Stimulated activated CD4-positive, alpha-beta T cell treated with anti-CD3 and anti-CD28 coated beads, Interleukin-4, amount 100 ng/mL, for 4 hours (primary cell): ENCODE results near the gene TST.

Source experiments
- DNase-seq, 2 experiments: peaks; one replicate each; pipeline ENCODE4 v3.0.0-alpha.2; 2020

Gene TST

DNA sequence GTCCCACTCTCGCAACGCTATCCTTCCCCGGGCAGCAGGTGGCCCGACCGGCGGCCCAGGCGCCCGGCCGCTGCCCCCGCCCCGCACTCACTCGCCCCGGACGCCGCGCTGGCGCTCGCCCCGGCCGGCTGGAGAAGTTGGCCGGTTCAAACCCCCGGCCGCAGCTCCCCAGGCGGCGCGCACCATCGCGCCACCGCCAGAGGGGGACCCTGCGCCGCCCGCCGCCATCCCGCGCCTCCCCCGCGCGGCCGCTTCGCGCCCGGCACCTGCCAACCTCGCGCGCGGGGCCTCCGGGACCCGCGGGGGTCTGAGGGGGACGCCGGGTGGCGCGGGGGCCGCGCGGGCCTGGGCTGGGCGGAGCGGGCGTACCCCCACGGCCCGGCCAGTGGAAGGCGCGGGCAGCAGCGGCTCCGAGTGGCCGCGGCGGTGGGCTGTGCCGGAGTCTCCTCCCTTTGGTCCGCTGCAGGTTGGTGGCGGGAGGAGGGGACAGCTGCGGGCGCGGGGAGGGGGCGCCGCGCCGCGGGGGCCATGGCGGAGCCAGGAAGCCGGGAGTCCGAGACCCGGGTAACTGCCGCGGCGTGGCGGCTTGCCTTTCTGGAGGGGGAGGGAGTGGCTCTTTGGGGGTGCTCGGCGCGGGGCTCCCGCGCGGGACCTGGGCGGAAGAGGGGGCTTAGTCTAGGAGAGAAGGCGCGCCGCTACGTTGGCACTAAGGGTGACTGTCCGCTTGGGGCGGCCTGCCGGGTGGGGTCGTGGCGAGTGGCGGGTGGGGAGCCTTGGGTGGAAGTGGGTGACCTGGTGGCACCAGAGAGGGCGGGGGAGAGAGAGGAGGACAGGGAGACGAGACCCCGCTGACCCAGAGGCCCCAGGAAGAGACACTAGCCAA lies at the start of gene TST, which contains the start of gene MPST:
TSS of gene TST (minus strand) at position 139 of the 883 bp plus-strand sequence. CDS start 715 bp downstream, outside the sequence.
TSS of gene MPST (plus strand) at position 434 of the 883 bp plus-strand sequence. CDS start at position 529, 95 bp downstream.
- peak; percentile 5 to 36 for DNase-seq

GRCh38 chr22:37068859-37069258 lies 49.6 kb upstream of the TST start:
- no peak for DNase-seq

- DNase-seq, result no peak
Measured at GRCh38 chr22:37067428-37067827, 48.2 kb upstream of the TST start.

- no peak for DNase-seq
Measured at GRCh38 chr22:37065961-37066360, 46.7 kb upstream of the TST start.

GRCh38 chr22:37065180-37065579 lies 45.9 kb upstream of the TST start:
- no peak for DNase-seq

DNA sequence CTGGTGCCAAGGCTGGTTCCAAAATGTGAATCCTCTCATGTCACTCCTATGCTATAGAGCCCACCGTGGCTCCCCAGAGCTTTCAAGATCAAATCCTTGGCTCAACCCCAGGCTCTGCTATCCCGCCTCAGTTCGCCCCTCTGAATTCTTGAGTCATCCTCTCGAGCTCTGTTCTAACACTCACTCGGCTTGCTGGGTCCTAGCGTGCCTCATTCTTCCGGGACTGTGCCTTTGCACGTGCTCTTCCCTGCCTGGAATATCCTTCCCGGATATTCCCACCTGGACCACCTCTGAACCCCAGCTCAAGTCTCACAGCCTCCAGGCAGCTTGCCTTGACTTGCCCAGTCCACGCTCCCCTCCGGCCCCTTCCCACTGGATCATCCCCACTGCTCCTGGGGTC lies 45.3 kb upstream of the TST start:
- no peak for DNase-seq

GRCh38 chr22:37063431-37064420 lies 44.5 kb upstream of the TST start:
- no peak for DNase-seq

- DNase-seq, result no peak
Measured at GRCh38 chr22:37062702-37063381, 43.6 kb upstream of the TST start.

DNA sequence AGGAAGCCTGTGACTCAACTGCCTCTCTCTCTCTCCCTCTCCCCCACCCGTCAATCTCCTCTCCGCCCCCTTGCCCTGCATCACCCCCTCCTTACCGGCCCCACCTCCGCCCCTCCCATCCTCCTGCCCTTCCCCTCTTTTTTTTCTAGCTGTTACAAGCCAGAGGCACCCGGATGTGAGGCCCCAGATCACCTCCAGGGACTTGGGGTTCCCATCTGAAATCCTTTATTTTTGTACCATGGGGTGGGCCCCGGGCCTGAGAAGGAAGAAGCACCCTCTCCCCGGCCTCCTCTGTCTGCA lies 43.1 kb upstream of the TST start:
- peak in 1 of 2 experiments; percentile 22 for DNase-seq

DNA sequence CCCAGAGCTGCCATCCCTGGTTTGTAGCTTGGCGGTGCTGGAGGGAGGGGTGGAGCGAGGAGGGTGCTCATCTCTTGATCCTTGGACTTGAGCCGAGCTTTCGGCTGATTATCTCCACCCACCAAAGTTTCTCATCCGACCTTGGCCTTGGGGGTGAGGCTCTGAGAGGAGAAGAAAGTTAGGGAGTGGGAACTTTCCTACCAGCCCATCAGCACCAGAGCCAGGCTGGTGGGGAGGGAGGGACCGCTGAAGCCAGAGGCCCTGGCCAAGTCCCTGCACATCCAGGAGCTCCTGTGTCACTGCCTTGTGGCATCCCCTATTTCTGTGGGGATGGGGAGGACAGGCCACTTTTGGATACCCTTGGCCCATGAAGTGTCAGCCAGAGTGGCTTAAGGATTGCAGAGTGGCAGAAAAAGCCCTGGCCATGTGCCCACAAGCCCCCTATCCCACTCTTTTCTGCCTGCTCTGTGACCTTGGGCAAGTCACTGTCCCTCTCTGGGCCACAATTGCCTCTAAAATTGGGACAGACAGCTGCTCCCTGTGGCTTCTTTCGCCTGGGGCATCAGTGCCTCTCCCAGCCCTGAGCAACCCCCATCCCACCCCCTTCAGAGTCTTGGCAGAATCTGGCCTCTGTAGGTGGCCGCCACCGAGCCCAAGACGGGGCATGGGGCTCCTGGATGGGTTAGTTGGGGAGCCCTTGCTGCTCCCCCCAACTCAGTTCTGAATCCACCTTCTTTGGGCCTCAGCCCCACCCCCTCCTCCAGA lies 42.5 kb upstream of the TST start:
- no peak for DNase-seq

- DNase-seq, result peak in 1 of 2 experiments; percentile 48
Measured at GRCh38 chr22:37060801-37061610, 41.8 kb upstream of the TST start.

DNA sequence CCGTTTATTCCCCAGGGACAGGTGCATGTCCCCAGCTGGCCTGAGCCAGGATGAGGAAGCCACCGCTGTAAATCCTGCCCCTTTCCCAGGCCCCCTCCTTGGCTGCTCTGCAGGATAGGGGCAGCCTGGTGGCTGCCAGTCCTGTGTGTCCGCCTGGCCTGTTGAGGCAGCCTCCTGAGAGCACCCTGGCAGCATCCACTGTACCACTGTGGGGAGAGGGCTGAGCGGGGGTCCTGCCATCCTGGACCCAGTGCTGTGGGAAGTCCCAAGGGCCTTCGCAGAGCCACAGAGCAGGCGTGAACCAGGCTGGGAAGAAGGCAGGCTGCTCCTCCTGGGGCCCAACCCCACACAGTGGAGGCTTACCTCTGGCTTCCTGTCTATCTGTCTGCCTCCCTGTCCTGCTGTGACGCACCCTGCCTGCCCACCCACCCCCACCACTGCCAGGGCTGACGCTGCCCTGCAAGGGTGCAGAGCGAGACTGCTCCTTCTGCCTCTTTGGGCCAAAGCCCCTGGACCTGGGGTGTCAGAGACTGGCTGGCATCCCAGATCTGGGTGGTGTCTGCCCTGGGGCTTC lies 40.7 kb upstream of the TST start:
- no peak for DNase-seq

- DNase-seq, result no peak
Measured at GRCh38 chr22:37058917-37059701, 39.9 kb upstream of the TST start.

- no peak for DNase-seq
Measured at GRCh38 chr22:37057796-37058510, 38.7 kb upstream of the TST start.

GRCh38 chr22:37057226-37057625 lies 38.0 kb upstream of the TST start:
- DNase-seq, result no peak

GRCh38 chr22:37056246-37056645 lies 37.0 kb upstream of the TST start:
- DNase-seq, result no peak

- DNase-seq, result no peak
Measured at GRCh38 chr22:37054600-37055365, 35.5 kb upstream of the TST start.

- no peak for DNase-seq
Measured at GRCh38 chr22:37054056-37054395, 34.8 kb upstream of the TST start.
